ENCODE measurements around the gene SLC9A8. TPM values are rescaled to one million over a fixed set of nuclear protein-coding genes. Genes with fewer than 3 reads are reported as not detected.
A peak's percentile ranks its signal among the peaks of the same experiment; 100 is the strongest.

The SLC9A8 gene
- total and polyA plus RNA-seq, 9 of the 15 experiments (the other 6 are each of a cell fraction or from before 2014, with no cell fraction given), result 0.56 to 9.7 (median 5.0) TPM

DNA sequence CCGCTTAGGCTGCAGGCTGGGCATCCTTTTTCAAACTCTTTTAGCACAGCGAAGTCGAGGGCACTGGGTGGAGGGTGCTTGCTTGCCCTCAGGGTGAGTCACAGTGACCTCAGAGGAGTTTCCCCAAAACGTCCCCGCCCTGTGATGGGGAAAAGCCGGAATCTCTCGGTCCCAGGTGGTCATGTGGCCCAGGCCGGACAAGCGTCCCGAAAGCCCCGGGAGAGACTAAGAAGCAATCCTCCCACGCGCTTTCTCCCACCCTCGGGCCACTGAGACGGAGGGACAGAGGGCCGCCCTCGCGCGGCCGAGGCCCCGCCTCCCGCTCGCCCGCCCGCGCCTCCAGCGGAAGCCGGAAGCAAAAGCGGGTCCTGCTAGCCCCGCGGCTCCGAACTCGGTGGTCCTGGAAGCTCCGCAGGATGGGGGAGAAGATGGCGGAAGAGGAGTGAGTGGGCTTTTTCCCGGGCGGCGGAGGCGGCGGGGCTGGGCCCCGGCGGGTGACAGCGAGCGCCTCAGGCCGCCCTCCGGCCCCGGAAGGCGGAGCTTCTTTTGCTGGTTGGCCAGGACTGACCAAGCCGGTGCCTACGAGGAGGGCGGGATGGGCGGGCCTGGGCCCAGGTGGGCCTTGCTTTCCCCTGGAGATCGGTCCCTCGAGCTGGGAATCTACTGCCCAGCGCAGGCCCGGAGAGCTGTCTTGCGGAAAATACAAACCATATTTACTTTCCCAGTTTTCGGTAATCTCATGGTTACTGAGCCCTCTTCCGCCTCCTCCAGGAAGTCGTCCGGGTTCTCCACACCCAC, at the start of gene SLC9A8 (continued):
- TF ChIP-seq SIX5 (IDR thresholded peaks at IDR 0.05; ENCODE audit: borderline replicate concordance in 1 of 2, insufficient read depth in 1 of 2, low read depth in 1 of 2, low read length in 2 of 2), result peak in 1 of 2 experiments; percentile 19; a peak in 1 of 4 replicates
- TF ChIP-seq TBL1XR1 (IDR thresholded peaks at IDR 0.05; ENCODE audit: low read length in 2 of 2), result no peak
- TF ChIP-seq TAL1 (IDR thresholded peaks at IDR 0.05), result no peak; the same call in 1 of the 2 replicates
- TF ChIP-seq SRSF7 (optimal IDR thresholded peaks at IDR 0.05; ENCODE audit: low read depth, low read length), result no peak
- no peak for TF ChIP-seq NR1H2 (CRISPR knock-in tag; IDR thresholded peaks at IDR 0.05)
- peak; percentile 53; the same call in 1 of the 2 replicates for TF ChIP-seq EP300 (IDR thresholded peaks at IDR 0.05; ENCODE audit: low read length)
- TF ChIP-seq NELFE (IDR thresholded peaks at IDR 0.05; ENCODE audit: insufficient read depth, insufficient read length), result no peak
- TF ChIP-seq GATA2 (CRISPR knock-in tag; IDR thresholded peaks at IDR 0.05), result no peak
- TF ChIP-seq SUPT5H (IDR thresholded peaks at IDR 0.05), result peak; percentile 58
- TF ChIP-seq ZNF584 (CRISPR knock-in tag; IDR thresholded peaks at IDR 0.05; ENCODE audit: low read depth), result no peak
- TF ChIP-seq TCFL5 (CRISPR knock-in tag; conservative IDR thresholded peaks at IDR 0.05), result no peak
- TF ChIP-seq, protein P1, sequence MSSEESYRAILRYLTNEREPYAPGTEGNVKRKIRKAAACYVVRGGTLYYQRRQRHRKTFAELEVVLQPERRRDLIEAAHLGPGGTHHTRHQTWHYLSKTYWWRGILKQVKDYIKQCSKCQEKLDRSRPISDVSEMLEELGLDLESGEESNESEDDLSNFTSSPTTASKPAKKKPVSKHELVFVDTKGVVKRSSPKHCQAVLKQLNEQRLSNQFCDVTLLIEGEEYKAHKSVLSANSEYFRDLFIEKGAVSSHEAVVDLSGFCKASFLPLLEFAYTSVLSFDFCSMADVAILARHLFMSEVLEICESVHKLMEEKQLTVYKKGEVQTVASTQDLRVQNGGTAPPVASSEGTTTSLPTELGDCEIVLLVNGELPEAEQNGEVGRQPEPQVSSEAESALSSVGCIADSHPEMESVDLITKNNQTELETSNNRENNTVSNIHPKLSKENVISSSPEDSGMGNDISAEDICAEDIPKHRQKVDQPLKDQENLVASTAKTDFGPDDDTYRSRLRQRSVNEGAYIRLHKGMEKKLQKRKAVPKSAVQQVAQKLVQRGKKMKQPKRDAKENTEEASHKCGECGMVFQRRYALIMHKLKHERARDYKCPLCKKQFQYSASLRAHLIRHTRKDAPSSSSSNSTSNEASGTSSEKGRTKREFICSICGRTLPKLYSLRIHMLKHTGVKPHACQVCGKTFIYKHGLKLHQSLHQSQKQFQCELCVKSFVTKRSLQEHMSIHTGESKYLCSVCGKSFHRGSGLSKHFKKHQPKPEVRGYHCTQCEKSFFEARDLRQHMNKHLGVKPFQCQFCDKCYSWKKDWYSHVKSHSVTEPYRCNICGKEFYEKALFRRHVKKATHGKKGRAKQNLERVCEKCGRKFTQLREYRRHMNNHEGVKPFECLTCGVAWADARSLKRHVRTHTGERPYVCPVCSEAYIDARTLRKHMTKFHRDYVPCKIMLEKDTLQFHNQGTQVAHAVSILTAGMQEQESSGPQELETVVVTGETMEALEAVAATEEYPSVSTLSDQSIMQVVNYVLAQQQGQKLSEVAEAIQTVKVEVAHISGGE (CRISPR knock-in tag; IDR thresholded peaks at IDR 0.05), result peak in 1 of 3 experiments; percentile 78; a peak in 2 of 6 replicates
- no peak for TF ChIP-seq SMC3 (conservative IDR thresholded peaks at IDR 0.05; ENCODE audit: insufficient read depth, low read depth, low read length)
- TF ChIP-seq, protein P2, sequence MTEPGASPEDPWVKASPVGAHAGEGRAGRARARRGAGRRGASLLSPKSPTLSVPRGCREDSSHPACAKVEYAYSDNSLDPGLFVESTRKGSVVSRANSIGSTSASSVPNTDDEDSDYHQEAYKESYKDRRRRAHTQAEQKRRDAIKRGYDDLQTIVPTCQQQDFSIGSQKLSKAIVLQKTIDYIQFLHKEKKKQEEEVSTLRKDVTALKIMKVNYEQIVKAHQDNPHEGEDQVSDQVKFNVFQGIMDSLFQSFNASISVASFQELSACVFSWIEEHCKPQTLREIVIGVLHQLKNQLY (CRISPR knock-in tag; conservative IDR thresholded peaks at IDR 0.05), result no peak
- TF ChIP-seq POLR2G (IDR thresholded peaks at IDR 0.05; ENCODE audit: low read depth, low read length), result peak; percentile 92
- TF ChIP-seq YY1 (IDR thresholded peaks at IDR 0.05; ENCODE audit: borderline replicate concordance in 1 of 3, control insufficient read depth in 1 of 3, extremely low read depth in 1 of 3, insufficient read depth in 3 of 3, insufficient read length in 1 of 3, insufficient replicate concordance in 2 of 3, low read depth in 1 of 3, low read length in 2 of 3), result peak; percentile 18 to 91 (median 85)
- TF ChIP-seq RNF2 (IDR thresholded peaks at IDR 0.05), result no peak
- no peak for TF ChIP-seq KAT8 (IDR thresholded peaks at IDR 0.05; ENCODE audit: low read depth)
- TF ChIP-seq, protein P3, sequence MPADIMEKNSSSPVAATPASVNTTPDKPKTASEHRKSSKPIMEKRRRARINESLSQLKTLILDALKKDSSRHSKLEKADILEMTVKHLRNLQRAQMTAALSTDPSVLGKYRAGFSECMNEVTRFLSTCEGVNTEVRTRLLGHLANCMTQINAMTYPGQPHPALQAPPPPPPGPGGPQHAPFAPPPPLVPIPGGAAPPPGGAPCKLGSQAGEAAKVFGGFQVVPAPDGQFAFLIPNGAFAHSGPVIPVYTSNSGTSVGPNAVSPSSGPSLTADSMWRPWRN (IDR thresholded peaks at IDR 0.05; ENCODE audit: low read depth), result no peak
- peak; percentile 86 for TF ChIP-seq ATF7 (IDR thresholded peaks at IDR 0.05)

All from K562 (cell line).